HUES48 (cell line): Measurements from ENCODE around the gene EBI3.
A peak's percentile ranks its signal among the peaks of the same experiment; 100 is the strongest.
"Not testable (repeated sequence)": the region's sequence is repeated elsewhere in the genome, so short reads cannot be mapped to it uniquely, and the experiment has no call there.

Experiments
- H3K27ac ChIP-seq: one replicate; pipeline ENCODE4 v1.7.0; 2013; ENCODE audit warnings: low read depth, low read length, inconsistent platforms
- H3K27me3 ChIP-seq: 2 replicates; pipeline ENCODE4 v1.6.1; 2013; ENCODE audit warnings: mild to moderate bottlenecking, low read length; ENCODE audit not compliant: control insufficient read depth, insufficient read depth
- H3K36me3 ChIP-seq: 2 replicates; pipeline ENCODE4 v1.6.1; 2013; ENCODE audit warnings: low read length; ENCODE audit not compliant: control insufficient read depth, insufficient read depth
- H3K4me1 ChIP-seq: 2 replicates; pipeline ENCODE4 v1.6.1; 2013; ENCODE audit warnings: mild to moderate bottlenecking, low read length; ENCODE audit not compliant: control insufficient read depth, insufficient read depth
- H3K4me3 ChIP-seq: 2 replicates; pipeline ENCODE4 v1.5.1; 2013; ENCODE audit warnings: mild to moderate bottlenecking, low read depth, low read length
- H3K9ac ChIP-seq: 2 replicates; pipeline ENCODE4 v1.6.1; 2013; ENCODE audit warnings: mild to moderate bottlenecking, low read depth, low read length, moderate library complexity
- H3K9me3 ChIP-seq: 2 replicates; pipeline ENCODE4 v1.6.1; 2013; ENCODE audit warnings: low read length; ENCODE audit not compliant: control insufficient read depth, insufficient read depth

Gene EBI3

GRCh38 chr19:4238831-4239230 lies 9.5 kb downstream of the EBI3 start:
- Histone ChIP-seq H3K9me3 (no peaks in the 10 kb centered on the region), H3K9ac (no peak overlapping the region), H3K4me1 (no peaks in the 10 kb centered on the region), H3K4me3 (no peak overlapping the region), H3K36me3 (no peaks in the 10 kb centered on the region), H3K27ac (no peak overlapping the region), H3K27me3 (no peaks in the 10 kb centered on the region)

GRCh38 chr19:4241824-4242430 lies 12.6 kb downstream of the EBI3 start:
- no peak overlapping the region for H3K27ac ChIP-seq

GRCh38 chr19:4245938-4246337 lies 16.6 kb downstream of the EBI3 start:
- not testable (repeated sequence) for H3K27ac ChIP-seq, H3K9ac ChIP-seq, H3K27me3 ChIP-seq, H3K4me1 ChIP-seq, H3K4me3 ChIP-seq, H3K9me3 ChIP-seq
- peaks cover 19% of the 10 kb centered on the region for H3K36me3 ChIP-seq

More at GRCh38 chr19:4241824-4242430, 12.6 kb downstream of the EBI3 start:
- Histone ChIP-seq H3K9ac (no peak overlapping the region), H3K36me3 (no peaks in the 10 kb centered on the region), H3K9me3 (no peaks in the 10 kb centered on the region), H3K27me3 (no peaks in the 10 kb centered on the region), H3K4me3 (no peak overlapping the region), H3K4me1 (no peaks in the 10 kb centered on the region)

GRCh38 chr19:4246767-4247593 lies 17.7 kb downstream of the EBI3 start, which contains the start of gene YJU2:
Gene YJU2, plus strand, starts transcription at chr19:4247080. Its CDS starts 67 bp downstream, at chr19:4247147.
- Histone ChIP-seq H3K27ac (peak within 1 kb of the TSS; percentile 98), H3K9me3 (no peaks in the 10 kb centered on the region), H3K4me3 (peak within 1 kb of the TSS; percentile 94)

GRCh38 chr19:4256563-4256962 lies 27.2 kb downstream of the EBI3 start:
- Histone ChIP-seq H3K4me1 (no peaks in the 10 kb centered on the region), H3K9ac (no peak overlapping the region), H3K9me3 (peaks cover 11% of the 10 kb centered on the region), H3K27ac (no peak overlapping the region), H3K36me3 (peaks cover 67% of the 10 kb centered on the region), H3K27me3 (no peaks in the 10 kb centered on the region), H3K4me3 (no peak overlapping the region)

More at GRCh38 chr19:4246767-4247593, 17.7 kb downstream of the EBI3 start, which contains the start of gene YJU2:
- Histone ChIP-seq H3K4me1 (no peaks in the 10 kb centered on the region), H3K27me3 (no peaks in the 10 kb centered on the region), H3K36me3 (peaks cover 28% of the 10 kb centered on the region), H3K9ac (peak within 1 kb of the TSS; percentile 97)

GRCh38 chr19:4257025-4257424 lies 27.7 kb downstream of the EBI3 start:
- Histone ChIP-seq H3K9me3 (peaks cover 11% of the 10 kb centered on the region), H3K27ac (no peak overlapping the region), H3K27me3 (no peaks in the 10 kb centered on the region), H3K4me1 (no peaks in the 10 kb centered on the region), H3K9ac (no peak overlapping the region), H3K36me3 (peaks cover 68% of the 10 kb centered on the region), H3K4me3 (no peak overlapping the region)

- Histone ChIP-seq H3K27me3 (no peaks in the 10 kb centered on the region), H3K9ac (no peak overlapping the region), H3K27ac (no peak overlapping the region), H3K4me1 (no peaks in the 10 kb centered on the region), H3K9me3 (peaks cover 11% of the 10 kb centered on the region), H3K4me3 (no peak overlapping the region), H3K36me3 (peaks cover 69% of the 10 kb centered on the region)
These were observed 28.9 kb downstream of the EBI3 start for GRCh38 chr19:4258181-4258580.

- H3K27me3 ChIP-seq = no peaks in the 10 kb centered on the region
- no peak overlapping the region for H3K27ac ChIP-seq
- H3K9ac ChIP-seq = no peak overlapping the region
- H3K36me3 ChIP-seq = peaks cover 63% of the 10 kb centered on the region
- no peak overlapping the region for H3K4me3 ChIP-seq
- H3K9me3 ChIP-seq = peaks cover 7% of the 10 kb centered on the region; the same call in 1 of the 2 replicates
- no peaks in the 10 kb centered on the region for H3K4me1 ChIP-seq
These were observed 31.4 kb downstream of the EBI3 start for GRCh38 chr19:4260613-4261191.

GRCh38 chr19:4264812-4265211 lies 35.5 kb downstream of the EBI3 start:
- Histone ChIP-seq H3K4me1 (no peaks in the 10 kb centered on the region), H3K4me3 (no peak overlapping the region), H3K9ac (no peak overlapping the region), H3K27ac (no peak overlapping the region), H3K27me3 (no peaks in the 10 kb centered on the region), H3K9me3 (no peaks in the 10 kb centered on the region), H3K36me3 (peaks cover 48% of the 10 kb centered on the region)

- H3K4me1 ChIP-seq = no peaks in the 10 kb centered on the region
- peaks cover 42% of the 10 kb centered on the region for H3K36me3 ChIP-seq
- H3K27ac ChIP-seq = no peak overlapping the region
- no peak overlapping the region for H3K4me3 ChIP-seq
- H3K9ac ChIP-seq = no peak overlapping the region
- H3K9me3 ChIP-seq = no peaks in the 10 kb centered on the region
- no peaks in the 10 kb centered on the region for H3K27me3 ChIP-seq
These were observed 37.1 kb downstream of the EBI3 start for GRCh38 chr19:4266253-4267000.
